Measurements from ENCODE around the gene GPR183. TPM values are rescaled to one million over a fixed set of nuclear protein-coding genes. Genes with fewer than 3 reads are reported as not detected.

Gene GPR183
- total RNA-seq, 3 donors from 2014 or later = 1.6 to 15.3 (median 5.0) TPM

DNA sequence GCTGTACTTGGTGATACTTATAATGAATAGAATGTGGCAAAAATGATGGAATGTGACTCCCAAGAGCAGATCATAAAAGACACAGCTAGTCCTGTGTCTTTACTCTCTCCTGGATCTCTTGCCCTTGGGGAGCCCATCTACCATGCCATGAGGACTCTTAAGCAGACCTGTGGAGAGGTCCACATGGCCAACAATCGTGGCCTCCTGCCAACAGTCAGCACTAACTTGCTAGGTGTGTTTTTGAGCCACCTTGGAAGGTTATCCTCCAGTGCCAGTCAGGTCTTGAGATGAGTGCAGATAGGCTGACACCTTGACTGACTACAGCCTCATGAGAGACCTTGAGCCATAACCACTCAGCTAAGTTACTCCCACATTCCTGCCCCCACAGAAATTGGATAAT, 22.3 kb upstream of the GPR183 start:
- Histone ChIP-seq H3K4me3 (no peak overlapping the region), H3K9me3 (no peaks in the 10 kb centered on the region), H3K4me1 (ENCODE audit: low read depth) (no peaks in the 10 kb centered on the region), H3K36me3 (ENCODE audit: low read depth) (no peaks in the 10 kb centered on the region)
- intact Hi-C loops (cut with DNase I, micrococcal nuclease) = no loop called here
- TF ChIP-seq, protein P1, sequence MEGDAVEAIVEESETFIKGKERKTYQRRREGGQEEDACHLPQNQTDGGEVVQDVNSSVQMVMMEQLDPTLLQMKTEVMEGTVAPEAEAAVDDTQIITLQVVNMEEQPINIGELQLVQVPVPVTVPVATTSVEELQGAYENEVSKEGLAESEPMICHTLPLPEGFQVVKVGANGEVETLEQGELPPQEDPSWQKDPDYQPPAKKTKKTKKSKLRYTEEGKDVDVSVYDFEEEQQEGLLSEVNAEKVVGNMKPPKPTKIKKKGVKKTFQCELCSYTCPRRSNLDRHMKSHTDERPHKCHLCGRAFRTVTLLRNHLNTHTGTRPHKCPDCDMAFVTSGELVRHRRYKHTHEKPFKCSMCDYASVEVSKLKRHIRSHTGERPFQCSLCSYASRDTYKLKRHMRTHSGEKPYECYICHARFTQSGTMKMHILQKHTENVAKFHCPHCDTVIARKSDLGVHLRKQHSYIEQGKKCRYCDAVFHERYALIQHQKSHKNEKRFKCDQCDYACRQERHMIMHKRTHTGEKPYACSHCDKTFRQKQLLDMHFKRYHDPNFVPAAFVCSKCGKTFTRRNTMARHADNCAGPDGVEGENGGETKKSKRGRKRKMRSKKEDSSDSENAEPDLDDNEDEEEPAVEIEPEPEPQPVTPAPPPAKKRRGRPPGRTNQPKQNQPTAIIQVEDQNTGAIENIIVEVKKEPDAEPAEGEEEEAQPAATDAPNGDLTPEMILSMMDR (IDR thresholded peaks at IDR 0.05) = no peak
- DNase-seq = no peak
- no peak for ATAC-seq

DNA sequence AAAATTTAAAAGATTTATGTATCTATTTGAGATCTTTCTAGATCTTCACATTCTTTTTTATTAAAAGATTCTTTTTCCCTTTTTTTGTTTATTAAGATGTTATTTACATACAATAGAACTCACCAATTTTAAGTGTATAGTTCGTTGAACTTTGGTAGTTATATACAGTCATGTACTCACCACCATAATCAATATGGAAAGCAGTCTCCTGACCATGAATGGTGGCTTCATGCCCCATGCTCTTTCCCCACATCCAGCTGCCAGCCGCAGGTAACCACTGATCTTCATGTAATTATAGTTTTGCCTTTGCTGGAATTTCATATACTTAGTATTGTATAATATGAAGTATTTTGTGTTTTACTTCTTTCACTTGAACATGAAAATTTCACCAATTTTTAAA, 20.6 kb upstream of the GPR183 start:
- ATAC-seq (no peak), DNase-seq (no peak)
- TF ChIP-seq, protein P1 (IDR thresholded peaks at IDR 0.05) = no peak
- Histone ChIP-seq H3K4me1 (ENCODE audit: low read depth) (no peaks in the 10 kb centered on the region), H3K4me3 (no peak overlapping the region), H3K9me3 (no peaks in the 10 kb centered on the region), H3K36me3 (ENCODE audit: low read depth) (no peaks in the 10 kb centered on the region)
- intact Hi-C loops (cut with DNase I, micrococcal nuclease) = no loop called here

DNA sequence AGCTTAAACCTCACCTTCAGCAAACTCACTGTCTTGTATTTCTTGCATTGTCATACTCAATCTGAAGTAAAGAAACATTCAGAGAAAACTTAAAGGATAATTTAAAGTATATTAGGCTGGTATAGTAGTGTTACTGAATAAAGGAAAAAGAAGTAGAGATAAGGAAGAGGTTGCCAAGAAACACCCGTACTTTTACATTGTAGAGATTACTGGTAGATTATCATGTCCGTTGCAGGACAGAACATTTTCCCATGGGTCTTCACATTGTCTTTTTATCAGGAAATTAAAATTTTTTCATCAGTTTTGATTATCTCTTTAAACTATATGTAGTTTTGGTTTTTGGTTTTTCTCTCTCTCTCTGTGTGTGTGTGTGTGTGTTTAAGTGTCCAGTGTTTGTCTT, 19.9 kb upstream of the GPR183 start:
- H3K9me3 ChIP-seq = no peaks in the 10 kb centered on the region
- DNase-seq (no peak), ATAC-seq (no peak)
- H3K4me3 ChIP-seq = no peak overlapping the region
- H3K36me3 ChIP-seq (ENCODE audit: low read depth) = no peaks in the 10 kb centered on the region
- TF ChIP-seq, protein P1 (IDR thresholded peaks at IDR 0.05) = no peak
- H3K4me1 ChIP-seq (ENCODE audit: low read depth) = no peaks in the 10 kb centered on the region
- intact Hi-C loops (cut with DNase I, micrococcal nuclease) = no loop called here

DNA sequence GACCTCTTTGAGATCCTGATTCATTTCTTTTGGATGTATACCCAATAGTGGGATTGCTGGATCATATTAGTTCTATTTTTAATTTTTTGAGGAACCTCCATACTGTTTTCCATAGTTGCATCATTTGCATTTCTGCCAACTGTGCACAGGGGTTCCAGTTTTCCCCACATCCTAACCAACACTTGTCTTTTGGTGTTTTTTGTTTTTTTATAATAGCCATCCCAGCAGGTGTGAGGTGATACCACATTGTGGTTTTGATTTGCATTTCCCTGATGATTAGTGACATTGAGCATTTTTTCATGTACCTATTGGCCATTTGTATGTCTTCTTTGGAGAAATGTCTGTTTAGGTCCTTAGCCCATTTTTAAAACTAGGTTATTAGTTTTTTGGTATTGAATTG, 18.8 kb upstream of the GPR183 start:
- TF ChIP-seq, protein P1 (IDR thresholded peaks at IDR 0.05) = no peak
- no peak for DNase-seq
- H3K4me1 ChIP-seq (ENCODE audit: low read depth) = no peaks in the 10 kb centered on the region
- ATAC-seq = no peak
- H3K4me3 ChIP-seq = no peak overlapping the region
- H3K9me3 ChIP-seq = no peaks in the 10 kb centered on the region
- no peaks in the 10 kb centered on the region for H3K36me3 ChIP-seq (ENCODE audit: low read depth)
- intact Hi-C loops (cut with DNase I, micrococcal nuclease) = no loop called here

DNA sequence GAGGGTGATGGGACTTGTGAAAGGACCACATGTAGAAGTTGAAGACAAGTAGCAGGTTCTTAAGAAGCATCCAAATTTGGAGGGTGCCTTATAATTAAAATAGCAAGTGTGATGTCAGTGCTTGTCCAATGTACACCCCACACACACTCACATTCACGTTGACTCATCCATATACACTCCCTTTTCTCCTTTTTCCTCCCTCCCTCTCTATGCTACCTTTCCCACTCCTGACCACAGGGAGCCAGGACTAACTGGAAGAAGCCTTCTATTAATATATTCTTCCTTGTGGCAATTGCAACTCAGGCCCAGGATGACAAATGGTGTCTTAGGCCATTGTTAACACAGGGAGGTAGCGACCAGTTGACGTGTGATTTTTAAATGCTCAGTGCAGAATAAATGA, 16.3 kb upstream of the GPR183 start:
- TF ChIP-seq, protein P1 (IDR thresholded peaks at IDR 0.05) = no peak
- Histone ChIP-seq H3K4me1 (ENCODE audit: low read depth) (no peaks in the 10 kb centered on the region), H3K4me3 (no peak overlapping the region), H3K9me3 (no peaks in the 10 kb centered on the region), H3K36me3 (ENCODE audit: low read depth) (no peaks in the 10 kb centered on the region)
- ATAC-seq (no peak), DNase-seq (no peak)
- intact Hi-C loops (cut with DNase I, micrococcal nuclease) = no loop called here
